ENCODE measurements around the gene PJA2.

The PJA2 gene

GRCh38 chr5:109349388-109349787, 60.4 kb downstream of the PJA2 start:
- DNase-seq: no peak

DNA sequence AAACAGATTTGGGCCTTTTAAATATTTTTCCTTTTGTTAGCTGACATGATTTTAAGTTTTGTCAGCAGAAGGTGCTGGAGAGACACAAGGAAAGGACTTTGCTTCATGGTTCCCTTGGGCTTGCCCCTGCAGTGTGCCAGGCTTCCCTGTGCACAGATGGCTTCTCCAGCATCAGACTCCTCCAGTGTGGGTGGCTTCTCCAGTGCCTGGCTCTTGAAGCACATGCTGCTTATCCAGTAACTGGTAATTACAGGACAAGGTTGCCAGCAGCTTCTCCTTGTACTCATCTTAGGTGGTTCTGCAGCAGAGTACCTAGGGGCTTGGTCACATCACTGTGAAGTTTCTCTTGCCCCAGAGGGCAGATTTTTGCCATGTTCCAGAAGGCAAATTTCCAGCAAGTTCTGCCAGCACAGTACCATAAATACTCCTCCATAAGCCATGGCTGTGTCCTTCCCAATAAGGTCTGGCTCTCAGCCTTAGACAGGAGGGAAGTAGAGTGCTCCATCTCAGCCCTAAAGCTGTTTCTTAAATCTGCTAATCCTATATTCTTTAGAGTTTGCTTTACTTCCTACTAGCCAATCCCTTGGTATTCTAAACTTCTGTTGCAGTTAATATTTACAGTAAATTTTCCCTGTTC, 62.4 kb downstream of the PJA2 start:
- DNase-seq: no peak

DNA sequence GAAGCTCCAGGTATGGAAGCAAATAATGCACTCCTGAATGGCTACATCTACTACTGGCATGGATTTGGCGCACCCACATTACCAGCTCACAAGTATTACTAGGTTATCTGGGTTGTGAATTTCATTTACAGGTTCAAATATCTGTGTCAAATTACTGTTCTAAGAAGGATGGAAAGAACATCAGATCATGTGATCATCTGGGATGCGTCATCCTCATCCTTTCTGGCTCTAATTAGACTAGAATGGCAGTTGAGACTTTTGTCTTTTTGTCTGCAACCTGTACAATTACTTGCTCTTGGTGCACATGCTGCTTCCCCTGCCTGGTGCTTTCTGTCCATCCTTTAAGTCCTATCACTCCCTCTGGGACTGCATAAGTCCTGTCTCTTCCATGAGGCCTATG, 64.1 kb downstream of the PJA2 start:
- no peak for DNase-seq

GRCh38 chr5:109340351-109340750, 69.4 kb downstream of the PJA2 start:
- no peak for DNase-seq

- DNase-seq: no peak
Observed at GRCh38 chr5:109335114-109335513, 74.7 kb downstream of the PJA2 start.

DNA sequence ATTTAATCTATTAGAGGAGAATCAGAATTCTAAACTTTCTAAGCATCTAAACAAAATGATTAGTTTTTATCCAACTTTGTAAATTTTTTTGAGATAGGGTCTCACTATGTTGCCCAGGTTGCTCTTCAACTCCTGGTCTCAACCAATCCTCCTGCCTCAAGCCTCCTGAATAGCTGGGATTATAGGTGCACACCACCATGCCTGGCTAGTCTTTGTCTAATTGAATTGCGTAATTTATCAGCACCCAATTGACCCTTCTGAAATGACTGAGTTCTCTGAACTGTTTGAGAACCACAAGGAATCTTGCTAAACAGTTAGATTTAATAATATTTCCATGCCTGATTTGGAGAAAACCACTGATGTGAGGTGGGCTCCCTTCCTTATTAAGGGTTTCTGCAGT, 75.7 kb downstream of the PJA2 start:
- no peak for DNase-seq

DNA sequence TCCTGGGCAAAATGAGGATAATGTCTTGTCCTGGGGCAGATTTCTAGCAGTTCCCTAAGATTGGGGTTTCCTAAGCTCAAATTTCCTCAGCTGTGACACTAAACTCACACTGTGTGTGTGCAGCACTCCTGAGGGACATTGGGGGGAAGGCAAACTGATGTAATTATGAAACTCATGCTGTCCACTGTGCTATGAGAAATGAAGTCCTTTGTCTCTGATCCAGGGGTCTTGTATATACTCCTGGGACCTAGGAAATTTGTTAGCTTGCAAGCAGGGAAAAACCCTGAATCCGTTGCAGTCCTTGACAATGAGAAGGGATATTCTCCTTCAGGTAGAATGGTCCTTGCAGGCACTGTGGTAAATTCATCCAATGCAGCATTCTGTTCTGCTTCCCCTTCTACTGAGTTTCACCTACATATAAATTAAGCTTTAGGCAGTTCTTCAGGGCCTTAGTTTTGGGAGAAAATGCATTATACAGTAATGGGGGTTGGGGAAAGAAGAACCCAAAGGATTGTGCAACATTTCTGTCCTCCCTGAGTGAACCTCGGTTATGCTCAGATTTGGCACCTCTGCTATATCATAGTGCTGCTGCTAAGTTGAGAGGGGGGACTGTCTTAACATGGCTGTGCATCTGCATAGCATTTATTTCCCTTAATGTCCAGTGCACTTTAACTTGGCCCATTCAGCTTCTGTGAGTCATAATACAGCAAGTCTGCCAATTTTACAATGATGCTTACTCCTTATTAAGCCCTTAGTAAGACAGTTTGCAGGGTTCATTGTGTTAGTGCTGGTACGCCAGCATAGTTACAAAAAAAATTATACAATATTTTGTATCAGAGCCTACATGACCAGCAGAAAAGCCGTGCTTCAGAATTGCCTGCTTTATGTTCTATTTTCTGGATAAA, 80.2 kb downstream of the PJA2 start:
- no peak for DNase-seq

GRCh38 chr5:109328626-109329025, 81.1 kb downstream of the PJA2 start:
- no peak for DNase-seq

- DNase-seq: no peak
Observed at GRCh38 chr5:109327570-109327969, 82.2 kb downstream of the PJA2 start.

DNA sequence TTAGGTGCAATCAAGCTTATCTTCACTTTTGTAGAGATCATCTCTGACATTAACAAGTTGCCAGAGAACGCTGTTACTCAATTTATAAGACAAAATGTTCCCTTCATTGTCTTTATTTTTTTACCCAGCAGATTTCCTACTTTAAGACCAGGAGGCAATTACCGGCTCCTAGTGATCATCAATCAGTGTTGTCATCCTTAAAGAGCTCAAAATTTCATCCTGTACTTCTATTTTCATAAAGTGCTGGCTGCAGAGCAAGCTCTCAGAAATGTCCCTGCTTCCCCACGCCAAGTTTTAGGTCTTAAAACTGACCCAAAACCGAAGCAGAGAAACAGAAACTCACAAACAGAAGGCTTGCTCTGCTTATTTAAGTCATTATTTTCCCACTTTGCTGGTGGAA, 82.9 kb downstream of the PJA2 start:
- no peak for DNase-seq

GRCh38 chr5:109325456-109325855, 84.3 kb downstream of the PJA2 start:
- DNase-seq: no peak

- no peak for DNase-seq
Observed at GRCh38 chr5:109324931-109325330, 84.8 kb downstream of the PJA2 start.

- DNase-seq: no peak
Observed at GRCh38 chr5:109324351-109324750, 85.4 kb downstream of the PJA2 start.

- DNase-seq: no peak
Observed at GRCh38 chr5:109322694-109323093, 87.1 kb downstream of the PJA2 start.

GRCh38 chr5:109319351-109319750, 90.4 kb downstream of the PJA2 start:
- no peak for DNase-seq

GRCh38 chr5:109318455-109319108, 91.2 kb downstream of the PJA2 start:
- DNase-seq: no peak

GRCh38 chr5:109316634-109317033, 93.1 kb downstream of the PJA2 start:
- no peak for DNase-seq

DNA sequence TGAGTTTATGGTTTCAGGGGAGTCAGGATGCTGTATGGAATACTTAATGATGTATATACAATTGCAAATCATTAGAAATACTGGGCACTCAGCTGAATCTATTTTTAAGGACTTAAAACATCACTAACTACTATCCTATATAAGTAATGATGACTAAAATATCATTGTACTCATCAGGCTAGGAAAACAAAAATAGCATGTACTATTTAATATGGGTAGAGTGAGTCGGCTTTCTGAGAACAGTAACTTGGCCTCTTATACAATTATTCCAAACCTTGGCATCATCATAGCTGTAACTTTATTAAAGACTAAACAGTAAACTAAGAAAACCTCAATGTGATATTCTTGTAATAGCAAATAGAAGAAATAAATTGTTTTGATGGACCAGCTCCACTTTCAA, 94.5 kb downstream of the PJA2 start:
- DNase-seq: no peak

DNA sequence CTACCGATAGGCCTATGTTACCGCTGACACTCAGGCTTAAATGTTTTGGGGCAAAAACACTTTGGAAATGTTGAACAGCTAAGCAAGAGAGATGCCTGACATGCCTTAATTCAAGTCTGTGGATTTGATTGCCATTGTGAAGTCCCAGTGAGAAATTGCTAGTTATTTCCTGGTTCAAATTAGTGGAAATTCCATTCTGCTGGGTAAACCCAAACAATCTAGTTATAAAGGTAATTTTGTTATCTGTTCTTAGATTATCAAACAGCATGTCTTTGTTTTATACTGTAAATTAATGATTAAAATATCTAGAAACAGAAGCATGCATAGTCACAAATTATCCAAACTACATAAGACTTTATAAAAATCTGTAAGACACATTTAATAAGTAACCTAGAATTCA, 96.6 kb downstream of the PJA2 start:
- DNase-seq: no peak

DNA sequence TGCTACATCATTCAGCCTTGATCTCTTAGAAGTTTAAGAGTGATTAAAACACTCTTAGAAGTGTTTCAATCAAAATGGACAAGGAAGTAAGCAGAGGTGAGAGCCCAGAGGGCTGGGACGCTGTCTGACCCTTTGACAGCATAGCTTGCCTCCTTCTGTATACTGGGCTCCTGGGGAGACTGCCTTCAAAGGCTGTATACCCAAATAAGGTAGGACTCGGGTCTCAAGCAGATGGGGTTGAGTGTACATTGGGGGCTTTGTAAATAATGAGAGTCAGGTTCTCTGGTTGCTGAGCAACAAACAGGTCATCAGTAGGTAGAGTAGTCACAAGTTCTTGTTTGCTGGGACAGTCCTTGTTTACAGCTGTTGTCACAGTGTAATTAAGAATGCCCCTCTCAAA, 97.1 kb downstream of the PJA2 start:
- no peak for DNase-seq

- DNase-seq: no peak
Observed at GRCh38 chr5:109310315-109310714, 99.5 kb downstream of the PJA2 start.

DNA sequence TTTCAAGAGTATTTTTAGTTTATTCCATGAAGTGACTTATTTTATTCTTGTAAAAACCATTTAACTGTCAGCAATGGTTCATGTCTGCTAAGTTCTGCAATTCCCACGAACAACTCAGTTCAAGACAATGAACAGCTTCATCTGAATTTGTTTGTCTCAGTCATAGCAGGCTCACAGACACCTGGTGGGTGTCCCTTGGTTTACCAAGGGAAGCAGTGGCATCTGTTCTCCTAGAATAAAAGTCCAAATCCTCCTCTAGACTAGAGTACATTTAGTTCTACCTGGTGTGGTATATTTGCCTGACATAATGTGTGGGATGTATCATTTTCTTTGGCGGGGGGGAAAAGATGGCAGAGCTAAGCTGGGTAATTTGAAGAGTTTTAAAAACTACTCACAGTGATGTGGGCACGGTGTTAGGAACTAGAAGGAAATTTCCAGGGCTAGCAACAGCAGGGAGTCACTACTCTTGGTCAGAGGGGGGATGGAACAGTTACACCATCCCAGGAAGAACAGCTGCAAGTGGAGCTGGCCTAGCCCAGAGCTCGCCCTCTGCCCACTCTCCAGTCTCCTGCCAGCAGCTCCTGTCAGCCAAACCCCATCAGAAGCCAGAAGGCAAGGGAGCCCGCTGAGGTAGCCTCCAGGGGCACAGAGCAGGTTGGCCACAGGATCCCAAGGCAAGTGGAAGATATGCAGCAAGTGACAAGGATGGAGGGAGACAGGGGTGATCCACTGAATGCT, 100.3 kb downstream of the PJA2 start:
- DNase-seq: no peak

- DNase-seq: no peak
Observed at GRCh38 chr5:109307951-109308350, 101.8 kb downstream of the PJA2 start.
